ENCODE data around the gene BCKDHB.

BCKDHB gene

GRCh38 chr6:80388507-80388906, 282.0 kb downstream of the BCKDHB start:
- H3K27ac Mint-ChIP-seq, result no peak overlapping the region
- peaks cover 18% of the 10 kb centered on the region for H3K9me3 Mint-ChIP-seq
- no peaks in the 10 kb centered on the region for H3K36me3 Mint-ChIP-seq (ENCODE audit: low read depth)
- H3K4me1 Mint-ChIP-seq (ENCODE audit: low read depth), result peaks cover 5% of the 10 kb centered on the region
- H3K4me3 Mint-ChIP-seq, result no peak overlapping the region
- H3K27me3 Mint-ChIP-seq, result no peaks in the 10 kb centered on the region
- intact Hi-C loops (cut with micrococcal nuclease), result no loop called here
